Measurements from ENCODE around the gene GMDS. TPM values are rescaled to one million over a fixed set of nuclear protein-coding genes. Genes with fewer than 3 reads are reported as not detected.

The GMDS gene
- total and polyA plus RNA-seq, 2 experiments from 2014 or later, result 30.1 to 36.5 TPM

- Histone ChIP-seq H3K4me1 (ENCODE audit: insufficient read depth) (no peaks in the 10 kb centered on the region), H3K4me2 (no peak overlapping the region), H3K27ac (ENCODE audit: low read depth) (no peak overlapping the region), H3K4me3 (no peak overlapping the region), H3K36me3 (ENCODE audit: insufficient read depth) (no peaks in the 10 kb centered on the region), H3K27me3 (ENCODE audit: insufficient read depth) (no peaks in the 10 kb centered on the region), H3K79me2 (replicated peaks; ENCODE audit: insufficient read depth) (no peaks in the 10 kb centered on the region), H2AFZ (no peak overlapping the region), H3F3A (replicated peaks; ENCODE audit: low read depth) (no peaks in the 10 kb centered on the region), H4K20me1 (replicated peaks; ENCODE audit: insufficient read depth) (no peaks in the 10 kb centered on the region; the same call in none of the 2 replicates), H3K9me2 (ENCODE audit: insufficient read depth) (no peaks in the 10 kb centered on the region; the same call in 1 of the 2 replicates)
- Mint-ChIP-seq H3K4me1 (peaks cover 3% of the 10 kb centered on the region; the same call in 1 of the 3 replicates), H3K27ac (no peak overlapping the region), H3K4me3 (no peak overlapping the region), H3K27me3 (ENCODE audit: insufficient read depth, low read depth, poor library complexity) (peaks cover 1% of the 10 kb centered on the region), H3K9me3 (no peaks in the 10 kb centered on the region; the same call in 2 of the 3 replicates), H3K36me3 (ENCODE audit: low read depth) (no peaks in the 10 kb centered on the region; the same call in 2 of the 3 replicates)
- TF ChIP-seq JUNB (IDR thresholded peaks at IDR 0.05; ENCODE audit: unreplicated experiment) (no peak), POLR2AphosphoS5 (IDR thresholded peaks at IDR 0.05; ENCODE audit: low read depth) (no peak), ZNF331 (CRISPR knock-in tag; IDR thresholded peaks at IDR 0.05; ENCODE audit: low read depth) (no peak), ZNF462 (CRISPR knock-in tag; IDR thresholded peaks at IDR 0.05) (no peak), CREB1 (CRISPR knock-in tag; IDR thresholded peaks at IDR 0.05; ENCODE audit: low read depth) (no peak), NANOG (IDR thresholded peaks at IDR 0.05; ENCODE audit: borderline replicate concordance) (no peak), REST (IDR thresholded peaks at IDR 0.05; ENCODE audit: unreplicated experiment) (no peak), ETS1 (IDR thresholded peaks at IDR 0.05) (no peak), STAT1 (IDR thresholded peaks at IDR 0.05; ENCODE audit: unreplicated experiment) (no peak), EZH2phosphoT487 (IDR thresholded peaks at IDR 0.05; ENCODE audit: unreplicated experiment) (no peak), CTCF (conservative IDR thresholded peaks at IDR 0.05; ENCODE audit: low read depth in 2 of 2) (no peak), ZNF114 (CRISPR knock-in tag; IDR thresholded peaks at IDR 0.05) (no peak), EZH2 (IDR thresholded peaks at IDR 0.05; ENCODE audit: low read depth, unreplicated experiment) (no peak)
- ATAC-seq (no peak), DNase-seq (ENCODE audit: low spot score) (no peak)
These were observed 244.4 kb downstream of the GMDS start for GRCh38 chr6:2000962-2001361.
